ENCODE data around the gene TMEM89.

TMEM89 gene

DNA sequence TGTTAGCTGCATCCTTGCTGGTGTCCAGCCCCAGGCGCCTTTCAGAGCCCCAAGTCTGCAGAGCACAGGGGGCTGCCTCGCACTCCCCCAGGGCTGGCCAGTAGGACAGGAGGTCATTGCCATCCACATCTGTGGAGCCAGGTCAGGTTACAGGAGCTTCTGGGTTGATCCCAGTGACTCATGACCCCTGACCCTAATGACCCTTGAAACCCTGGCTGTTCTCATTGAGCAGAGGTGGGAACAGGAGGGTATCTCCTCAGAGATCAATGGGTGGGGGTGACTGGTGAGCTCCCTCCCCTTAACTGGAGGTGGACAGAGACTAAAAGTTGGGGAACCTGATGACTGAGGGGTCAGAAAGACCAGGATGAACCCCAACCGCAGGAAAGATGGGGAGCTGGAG is 19.8 kb upstream of the TMEM89 start:
- FAIRE-seq = no peak

GRCh38 chr3:48639944-48640606 is 18.5 kb upstream of the TMEM89 start:
- no peak for FAIRE-seq

- FAIRE-seq = no peak
These were observed 15.7 kb upstream of the TMEM89 start for GRCh38 chr3:48637305-48637704.

DNA sequence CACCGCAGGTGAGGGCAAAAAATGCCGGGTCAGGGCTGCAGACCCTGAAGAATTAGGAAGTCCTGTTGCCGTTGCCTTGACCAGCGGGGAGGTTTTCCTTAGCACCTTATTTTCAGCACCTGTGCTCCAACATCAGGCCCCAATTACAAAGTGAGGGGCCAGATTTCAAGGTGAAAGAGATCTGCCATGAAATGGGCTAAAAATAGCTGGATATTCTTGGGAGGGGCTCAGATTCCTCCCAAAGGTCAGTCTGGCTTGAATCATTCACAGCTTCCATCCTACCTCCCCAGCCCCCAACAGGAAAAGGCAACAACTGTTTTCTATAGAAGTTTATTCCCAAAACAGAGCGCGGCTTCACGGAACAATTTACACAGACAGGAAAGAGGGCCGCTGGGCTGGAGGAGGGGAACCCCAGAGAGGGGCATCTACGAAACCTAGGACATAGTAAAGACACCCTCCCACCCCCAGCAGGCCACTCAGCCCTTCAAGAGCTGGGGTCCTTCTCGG is 14.6 kb upstream of the TMEM89 start:
- FAIRE-seq = no peak

GRCh38 chr3:48635222-48636021 is 13.9 kb upstream of the TMEM89 start, which contains the start of gene SLC26A6:
TSS of gene SLC26A6 (minus strand) at chr3:48635461. CDS start at chr3:48635393, 68 bp downstream.
- FAIRE-seq = no peak

DNA sequence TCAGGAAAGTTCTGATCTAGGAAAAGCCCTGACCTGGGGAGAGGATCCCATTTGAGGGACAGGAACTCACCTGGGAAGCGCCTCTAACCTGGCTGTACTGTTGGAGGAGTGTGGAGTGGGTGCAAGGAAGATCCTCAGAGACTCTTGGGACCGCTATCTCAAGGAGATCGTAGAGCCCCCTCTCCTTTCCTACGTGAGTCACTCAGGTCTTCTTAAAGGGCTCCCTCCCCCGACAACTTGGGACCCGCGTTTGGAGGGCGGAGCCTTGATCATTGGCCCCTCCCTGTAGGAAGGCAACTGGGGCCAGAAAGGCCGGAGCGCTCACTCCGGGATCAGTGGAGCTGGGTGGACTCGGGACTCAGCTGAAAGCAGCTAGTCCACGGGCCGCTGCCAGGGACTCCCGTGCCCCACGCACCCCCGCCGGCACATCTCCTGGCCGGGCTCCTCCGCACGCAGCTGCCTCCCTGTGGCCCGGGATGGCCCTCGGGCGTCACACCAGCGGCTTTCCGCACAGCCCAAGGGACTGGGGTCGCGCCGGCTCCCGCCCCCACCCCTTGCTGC is 13.2 kb upstream of the TMEM89 start:
- FAIRE-seq = no peak

GRCh38 chr3:48633743-48634142 is 12.2 kb upstream of the TMEM89 start:
- FAIRE-seq = no peak

DNA sequence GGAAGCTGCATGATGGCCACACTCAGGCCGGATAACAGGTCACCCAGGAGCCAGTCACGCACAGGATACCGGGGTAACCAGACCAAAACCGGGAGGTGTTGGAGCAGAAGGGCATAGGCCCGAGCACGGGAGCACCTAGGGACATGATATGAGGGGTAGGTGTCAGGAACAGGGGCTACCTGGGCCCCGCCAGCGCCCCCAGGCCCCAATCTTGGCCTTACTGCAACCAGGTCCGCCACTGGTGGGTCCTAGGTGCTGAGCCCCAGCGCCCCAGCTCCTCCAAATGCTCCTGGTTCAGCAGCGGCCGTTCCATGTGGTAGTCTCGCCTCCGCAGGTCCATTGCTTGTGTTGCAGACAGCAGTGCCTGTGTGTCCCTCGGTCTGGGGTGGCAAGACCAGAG is 11.7 kb upstream of the TMEM89 start:
- no peak for FAIRE-seq

GRCh38 chr3:48631516-48632448 is 10.2 kb upstream of the TMEM89 start:
- FAIRE-seq = no peak

- no peak for FAIRE-seq
These were observed 9.3 kb upstream of the TMEM89 start for GRCh38 chr3:48630833-48631232.

GRCh38 chr3:48630407-48630806 is 8.8 kb upstream of the TMEM89 start:
- FAIRE-seq = no peak

DNA sequence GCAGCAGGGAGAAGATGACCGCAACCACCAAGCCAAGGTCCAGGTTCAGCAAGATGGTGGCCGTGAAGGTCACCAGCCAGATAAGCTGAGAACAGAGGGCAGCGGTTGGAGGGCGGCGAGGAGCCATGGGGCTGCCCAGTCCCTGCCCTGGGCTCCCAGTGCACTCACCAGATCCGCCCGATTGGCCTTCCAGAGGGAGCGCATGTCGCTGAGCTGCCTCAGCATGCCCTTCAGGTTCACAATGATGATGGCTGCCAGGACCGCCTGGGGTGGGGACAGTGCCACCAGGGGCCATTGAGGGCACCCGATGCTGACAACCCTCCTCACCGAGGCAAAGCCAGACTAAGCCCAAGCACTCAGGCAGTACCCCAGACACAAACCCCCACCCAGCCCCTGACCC is 8.3 kb upstream of the TMEM89 start:
- no peak for FAIRE-seq

DNA sequence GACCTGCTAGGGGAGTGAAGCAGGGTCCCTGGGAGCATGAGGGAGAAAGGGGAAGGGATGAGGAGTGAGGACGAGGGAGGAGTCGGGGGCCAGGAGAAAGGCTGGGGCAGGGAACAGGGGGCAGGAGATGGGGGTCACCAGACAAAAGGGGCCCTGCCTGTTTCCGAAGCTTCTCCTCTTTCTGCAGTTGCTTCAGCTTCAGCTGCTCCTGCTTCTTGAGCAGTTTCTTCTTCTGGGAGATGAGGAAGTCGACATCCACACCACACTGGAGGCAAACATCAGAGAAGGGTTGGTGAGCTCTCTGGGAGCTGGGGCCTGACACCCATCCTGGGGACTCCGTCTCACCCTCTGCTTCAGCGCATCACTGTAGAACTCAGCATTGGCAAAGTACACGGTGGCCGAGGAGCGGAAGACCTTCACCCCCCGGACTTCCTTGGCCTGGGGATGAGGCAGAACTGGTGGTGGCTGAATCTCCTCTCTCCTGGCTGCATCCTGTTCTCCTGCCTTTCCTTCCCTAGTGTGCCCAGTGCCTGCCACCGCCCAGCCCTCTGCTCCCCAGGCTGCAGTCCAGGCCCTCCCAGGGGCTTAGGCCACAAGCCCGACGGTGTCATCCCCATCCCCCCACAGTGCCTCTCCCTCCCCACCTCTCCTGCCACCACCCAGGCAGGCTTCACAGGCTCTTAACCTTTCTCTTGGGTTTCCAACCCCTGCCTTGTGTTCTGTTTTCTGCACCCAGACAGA is 6.9 kb upstream of the TMEM89 start:
- no peak for FAIRE-seq

GRCh38 chr3:48625600-48625999 is 4.0 kb upstream of the TMEM89 start:
- FAIRE-seq = no peak

DNA sequence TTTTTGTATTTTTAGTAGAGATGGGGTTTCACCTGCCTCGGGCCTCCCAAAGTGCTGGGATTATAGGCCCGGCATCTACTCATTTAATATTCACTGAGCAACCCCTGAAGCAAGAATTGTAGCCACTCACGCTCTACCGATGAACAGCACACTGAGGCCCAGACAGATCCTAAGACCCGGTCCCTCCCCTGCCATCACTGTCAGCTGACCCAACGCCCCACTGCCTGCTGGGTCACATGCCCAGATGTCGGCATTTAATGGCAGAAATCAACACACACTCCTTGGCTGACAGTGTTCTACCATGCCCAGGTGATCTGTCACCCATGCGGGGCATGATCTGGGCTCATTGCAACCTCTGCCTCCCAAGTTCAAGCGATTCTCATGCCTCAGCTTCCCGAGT is 3.2 kb upstream of the TMEM89 start:
- no peak for FAIRE-seq

- no peak for FAIRE-seq
These were observed 2.4 kb upstream of the TMEM89 start for GRCh38 chr3:48623851-48624547.

GRCh38 chr3:48619541-48620524 is 1.7 kb downstream of the TMEM89 start:
- no peak for FAIRE-seq

GRCh38 chr3:48617559-48617958 is 4.0 kb downstream of the TMEM89 start:
- no peak for FAIRE-seq

DNA sequence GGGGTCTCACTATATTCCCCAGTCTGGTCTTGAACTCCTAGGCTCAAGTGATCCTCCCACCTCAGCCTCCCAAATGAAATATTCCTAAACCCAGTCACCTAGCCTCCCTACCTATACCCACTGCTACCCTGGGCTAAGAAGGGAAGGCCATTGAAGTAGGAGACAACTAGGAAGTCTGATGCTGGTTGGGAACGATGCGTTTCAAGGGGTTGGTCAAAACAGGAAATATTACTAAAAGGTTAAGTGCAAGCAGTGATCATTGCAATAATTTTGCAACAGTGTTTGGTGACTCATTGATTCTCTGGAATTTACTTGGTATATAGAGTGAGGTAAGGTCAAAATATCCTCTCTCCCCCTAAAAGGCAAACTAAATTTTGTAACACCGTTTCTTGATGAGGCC is 7.5 kb downstream of the TMEM89 start:
- FAIRE-seq = no peak

DNA sequence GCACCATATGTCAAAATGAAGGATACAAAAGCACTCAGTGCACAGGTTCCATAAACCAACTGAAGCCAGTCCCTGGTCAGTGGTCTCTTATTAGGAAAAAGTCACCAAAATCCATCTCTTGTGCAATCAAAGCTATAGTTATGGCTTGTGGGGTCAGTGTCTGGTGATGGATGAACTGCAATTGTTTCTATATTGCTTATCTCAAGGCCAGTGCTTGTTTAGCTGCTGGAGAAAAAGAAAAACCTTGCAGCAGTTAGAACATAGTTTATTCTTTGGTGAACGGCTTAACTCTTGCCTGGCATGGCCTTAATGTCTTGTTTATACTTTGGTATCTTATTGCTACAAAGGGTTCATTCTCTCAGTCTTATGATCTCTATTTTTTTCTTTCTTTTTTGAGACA is 9.3 kb downstream of the TMEM89 start:
- no peak for FAIRE-seq

Data from islet of Langerhans (tissue), 1 donor.